GM12892 (cell line): ENCODE measurements around the gene PIK3R5.

ENCODE experiments used
- DNase-seq: peaks from one replicate; pipeline ENCODE4 v3.0.0; 2011; ENCODE audit not compliant: insufficient read length
- FAIRE-seq: peaks from 2 replicates; lab custom pipeline; 2011; peaks lifted over from hg19 to GRCh38; lab: Jason Lieb, UNC
- POLR2A ChIP-seq: IDR thresholded peaks from 2 replicates; pipeline ENCODE4 v1.6.1; 2011; ENCODE audit warnings: low read depth, low read length, control low read depth
- POLR2AphosphoS5 ChIP-seq: IDR thresholded peaks from 2 replicates; pipeline ENCODE4 v1.6.1; 2011; ENCODE audit warnings: low read depth, low read length, control low read depth
- TAF1 ChIP-seq: IDR thresholded peaks from 2 replicates; pipeline ENCODE4 v1.6.1; 2011; ENCODE audit warnings: low read depth, mild to moderate bottlenecking, control low read depth, low read length, borderline replicate concordance

Gene PIK3R5

DNA sequence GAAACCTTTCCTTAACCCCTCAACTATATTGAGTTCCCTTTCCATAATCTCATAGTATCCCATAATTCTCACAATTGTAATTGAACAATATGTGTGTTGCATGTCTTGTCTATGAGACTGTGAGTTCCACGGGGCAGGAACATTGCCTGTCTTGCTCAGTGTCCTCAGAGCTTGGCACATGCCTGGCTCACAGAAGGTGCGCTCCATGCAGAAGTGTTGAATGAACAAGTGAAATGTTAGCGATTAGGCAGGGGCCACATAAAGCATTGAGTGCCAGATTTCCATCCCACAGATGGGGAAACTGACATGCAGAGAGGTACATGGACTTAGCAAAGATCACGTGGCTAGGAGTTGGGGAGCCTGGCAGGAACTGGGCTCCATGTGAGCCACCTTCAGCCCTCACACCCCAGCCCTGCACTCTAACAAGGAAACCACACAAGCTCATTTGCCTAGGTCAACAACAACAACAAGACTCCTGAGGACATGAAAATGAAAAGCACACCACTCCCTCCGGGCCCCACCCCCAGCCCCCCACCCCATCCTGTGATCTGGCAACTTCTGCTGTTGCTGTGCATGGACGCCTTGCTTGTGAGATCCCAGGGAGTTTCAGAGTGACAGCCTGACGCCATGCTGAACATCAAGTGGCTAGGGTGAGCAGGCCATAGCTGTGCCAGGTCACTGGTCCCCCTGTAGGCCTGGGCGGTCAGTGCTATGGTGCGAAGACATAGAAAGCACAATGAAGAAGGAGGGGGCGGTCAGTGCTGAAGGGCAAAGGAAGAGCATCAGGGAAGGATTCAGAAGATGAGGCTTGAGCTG lies 5.0 kb downstream of the PIK3R5 start:
- peak; percentile 67 for FAIRE-seq
- DNase-seq, result no peak
- TF ChIP-seq POLR2AphosphoS5 (no peak), POLR2A (no peak), TAF1 (no peak)

DNA sequence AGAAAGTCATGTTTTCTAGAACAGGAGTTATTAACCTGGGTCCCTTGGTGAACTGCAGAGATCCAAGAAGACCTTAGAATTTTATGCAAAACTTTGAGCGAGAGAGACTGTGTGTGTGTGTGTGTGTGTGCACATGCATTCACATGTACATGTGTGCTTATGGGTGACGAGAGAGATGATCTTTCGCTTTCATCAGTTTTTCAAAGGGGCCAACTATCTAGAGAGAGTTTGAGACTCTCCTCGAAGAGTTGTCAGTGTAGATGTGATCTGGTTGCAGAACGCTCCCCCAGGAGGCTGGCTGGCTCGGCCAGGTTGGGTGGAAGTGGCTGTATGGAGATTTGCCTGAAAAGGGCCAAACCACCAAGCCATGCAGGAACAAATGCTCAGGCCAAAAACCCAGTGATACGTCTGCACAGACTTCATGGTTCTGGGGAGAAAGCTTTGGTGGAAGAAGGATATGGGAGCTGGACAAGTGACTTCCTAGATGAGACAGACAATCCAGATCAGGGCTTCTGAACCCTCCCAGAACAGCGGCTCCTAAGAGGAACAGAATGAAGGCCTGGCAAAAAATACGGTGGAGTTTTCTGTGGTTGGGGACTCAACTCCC lies 6.1 kb downstream of the PIK3R5 start:
- TF ChIP-seq POLR2AphosphoS5, result no peak
- no peak for TF ChIP-seq TAF1
- no peak for TF ChIP-seq POLR2A
- no peak for DNase-seq
- no peak for FAIRE-seq

DNA sequence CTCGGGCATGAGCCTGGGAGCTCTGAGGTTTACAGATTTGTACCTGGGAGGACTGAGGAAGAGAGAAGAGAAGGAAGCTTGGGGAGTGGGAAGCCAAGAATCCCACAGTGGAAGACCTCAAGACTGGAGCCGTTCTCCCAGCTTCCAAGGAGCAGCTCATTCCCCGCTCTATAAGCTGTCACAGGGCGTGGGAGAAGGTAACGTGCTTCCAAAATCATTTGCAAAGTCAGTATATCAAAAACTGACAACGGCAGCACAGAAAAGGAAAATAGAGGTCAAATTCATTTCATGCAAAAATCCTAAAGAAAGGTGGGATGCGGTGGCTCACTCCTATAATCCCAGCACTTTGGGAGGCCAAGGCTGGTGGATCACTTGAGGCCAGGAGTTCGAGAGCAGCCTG lies 7.8 kb downstream of the PIK3R5 start:
- no peak for FAIRE-seq

DNA sequence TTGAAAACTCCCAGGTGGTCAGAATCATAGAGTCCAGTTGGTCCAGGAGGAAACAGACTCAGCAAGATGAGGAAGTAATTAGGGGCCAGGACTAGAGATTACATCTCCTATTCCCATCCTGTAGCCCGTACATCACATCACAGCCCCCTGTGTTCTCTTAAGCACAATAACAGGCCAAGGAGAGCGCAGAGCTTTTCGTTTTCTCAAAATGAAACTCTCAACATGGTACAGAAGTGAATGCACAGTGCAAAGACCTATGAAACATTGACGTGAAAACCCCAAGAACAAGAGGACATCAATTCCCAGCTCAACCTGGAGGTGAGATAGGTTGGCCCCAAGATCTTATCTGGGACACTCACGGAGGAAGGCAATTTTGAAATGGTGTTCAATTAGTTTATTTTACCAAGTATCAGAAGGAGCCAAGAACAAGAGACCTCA lies 9.0 kb downstream of the PIK3R5 start:
- no peak for DNase-seq
- FAIRE-seq, result peak; percentile 100
- TF ChIP-seq POLR2AphosphoS5 (peak; percentile 48; the same call in 1 of the 2 replicates), TAF1 (no peak)

More for the DNA sequence above, 7.8 kb downstream of the PIK3R5 start:
- DNase-seq, result no peak
- TF ChIP-seq POLR2A, result no peak
- TF ChIP-seq TAF1, result no peak
- no peak for TF ChIP-seq POLR2AphosphoS5

DNA sequence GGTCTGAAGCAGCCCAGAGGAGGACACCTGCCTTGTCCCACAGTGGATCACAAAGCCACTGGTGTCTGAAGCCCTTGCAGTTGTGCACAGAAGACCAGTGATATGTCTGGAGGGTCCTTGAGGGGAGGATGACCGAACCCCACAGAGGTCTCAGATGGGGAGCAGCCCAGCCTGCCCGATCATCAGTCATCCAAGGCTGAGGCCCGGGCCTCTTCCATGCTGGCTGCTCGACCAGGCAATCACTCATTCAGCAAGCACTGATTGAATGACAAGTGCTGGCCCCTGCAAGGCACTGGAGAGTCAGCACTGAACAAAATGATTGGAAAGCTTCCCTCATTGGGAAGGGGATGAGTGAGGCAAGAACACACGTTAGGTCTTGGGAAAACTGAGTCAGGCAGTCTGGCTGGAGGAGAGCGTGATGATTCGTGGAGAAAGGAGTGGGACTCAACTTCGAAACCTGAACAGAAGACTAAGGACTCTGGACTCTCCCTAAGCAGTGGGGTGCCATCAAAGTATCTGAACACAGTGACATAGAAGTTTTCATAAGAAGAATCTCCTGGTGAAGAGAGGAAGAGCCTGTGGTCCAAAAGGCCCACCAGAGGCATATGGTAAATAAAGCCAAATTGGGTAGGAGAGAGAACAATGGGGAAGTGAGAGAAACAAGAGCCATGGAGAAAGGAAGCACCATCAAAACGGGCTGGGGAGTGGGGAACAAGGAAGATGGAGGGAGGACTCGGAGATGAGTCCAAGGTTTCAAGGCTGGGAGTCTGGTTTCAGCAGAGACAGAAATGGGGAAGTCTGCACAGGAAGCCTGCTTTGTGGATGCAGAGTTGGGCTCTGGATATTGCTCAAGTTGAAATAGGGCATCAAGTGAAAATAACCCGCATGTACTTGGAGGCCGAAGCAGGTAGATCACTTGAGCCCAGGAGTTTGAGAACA lies 10.2 kb downstream of the PIK3R5 start:
- DNase-seq, result no peak
- TF ChIP-seq TAF1, result no peak
- TF ChIP-seq POLR2A, result peak; percentile 32
- FAIRE-seq, result peak; percentile 68

DNA sequence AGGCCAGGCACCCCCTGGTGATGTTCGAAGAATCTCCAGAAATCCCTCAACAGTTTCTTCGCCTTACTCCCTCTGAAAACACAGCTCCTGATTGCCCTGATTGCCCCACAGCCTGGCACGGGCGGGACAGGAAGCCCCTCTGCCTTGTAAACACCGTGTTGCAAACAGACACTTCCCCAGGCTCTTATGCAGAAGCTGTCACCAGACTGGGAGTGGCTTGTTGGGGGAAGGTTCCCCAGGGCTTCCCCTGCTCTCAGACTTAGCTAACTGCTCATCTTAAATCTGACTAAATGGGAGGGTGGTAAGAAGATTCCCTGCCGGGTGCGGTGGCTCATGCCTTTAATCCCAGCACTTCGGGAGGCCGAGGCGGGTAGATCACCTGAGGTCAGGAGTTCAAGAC lies 11.2 kb downstream of the PIK3R5 start:
- FAIRE-seq (peak; percentile 97), DNase-seq (no peak)
- TF ChIP-seq POLR2A (peak; percentile 36; the same call in 1 of the 2 replicates), TAF1 (no peak)

DNA sequence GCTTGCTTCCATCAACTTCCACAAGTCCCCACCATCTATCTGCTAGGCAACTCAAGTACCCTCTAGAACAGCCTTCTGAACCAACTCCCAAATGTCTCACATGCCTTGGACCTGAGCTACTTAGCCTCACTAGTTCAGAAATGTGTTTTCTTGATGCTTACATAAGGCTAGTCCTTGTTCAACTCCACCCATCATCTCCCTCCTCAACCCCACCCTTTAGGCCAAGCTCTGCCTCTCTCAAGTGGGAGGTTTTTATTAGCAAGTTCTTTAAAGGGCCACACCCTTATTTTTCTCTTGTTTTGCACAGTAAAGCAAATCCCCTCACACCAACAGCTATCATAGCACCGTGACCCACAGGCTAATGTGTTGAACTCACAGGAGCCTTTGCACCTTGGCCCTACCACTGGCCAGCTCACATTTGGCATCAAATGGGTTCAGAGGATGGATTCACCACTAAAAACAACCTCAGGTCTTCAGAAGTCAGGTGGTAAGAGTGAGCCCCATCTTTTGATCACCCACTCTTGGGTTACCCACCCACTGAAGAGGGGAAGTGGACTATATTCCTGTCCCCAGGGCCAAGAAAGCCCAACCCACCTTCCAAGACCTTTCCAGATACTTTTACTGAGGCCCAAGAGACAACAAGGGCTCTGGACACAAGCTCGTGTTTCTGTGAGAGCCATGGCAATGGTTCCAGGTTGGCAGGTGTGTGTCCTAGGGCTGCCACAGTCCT lies 12.2 kb downstream of the PIK3R5 start:
- no peak for DNase-seq
- no peak for TF ChIP-seq POLR2AphosphoS5
- peak; percentile 58 for FAIRE-seq

DNA sequence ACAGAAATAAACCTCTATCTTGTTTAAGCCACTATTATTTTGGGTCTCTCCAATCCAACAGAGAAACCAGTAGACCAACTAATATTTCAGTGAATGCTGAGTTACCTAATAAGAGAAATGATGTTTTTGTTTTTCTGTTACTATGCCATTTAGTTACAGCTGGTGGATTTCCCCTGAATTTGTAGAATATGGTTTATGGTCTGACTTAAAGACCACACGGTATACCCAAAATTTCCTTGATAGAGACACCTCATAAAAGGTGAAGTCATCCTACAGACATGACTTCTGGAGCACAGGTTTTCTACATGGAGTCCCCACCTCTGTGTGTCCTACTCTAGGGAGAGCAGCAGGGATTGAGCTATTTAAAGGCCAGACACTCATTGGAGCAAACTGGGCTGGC lies 13.3 kb downstream of the PIK3R5 start:
- DNase-seq (no peak), FAIRE-seq (no peak)
- TF ChIP-seq TAF1 (no peak), POLR2A (no peak), POLR2AphosphoS5 (no peak)

DNA sequence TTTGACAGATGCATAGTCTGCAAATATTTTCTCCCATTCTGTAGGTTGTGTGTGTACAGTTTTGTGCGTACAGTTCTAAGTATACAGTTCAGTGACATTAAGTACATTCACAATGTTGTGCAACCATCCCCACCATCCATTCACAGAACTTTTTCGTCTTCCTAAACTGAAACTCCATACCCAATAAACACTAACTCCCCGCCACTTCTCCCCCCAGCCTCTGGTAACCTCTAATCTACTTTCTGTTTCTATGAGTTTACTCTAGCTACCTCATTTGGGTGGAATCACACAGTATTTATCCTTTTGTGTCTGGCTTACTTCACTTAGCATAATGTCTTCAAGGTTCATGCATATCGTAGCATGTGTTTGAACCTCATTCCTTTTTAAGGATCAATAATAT lies 14.3 kb downstream of the PIK3R5 start:
- peak; percentile 36 for FAIRE-seq
- TF ChIP-seq POLR2AphosphoS5 (no peak), POLR2A (no peak), TAF1 (no peak)
- DNase-seq, result no peak

DNA sequence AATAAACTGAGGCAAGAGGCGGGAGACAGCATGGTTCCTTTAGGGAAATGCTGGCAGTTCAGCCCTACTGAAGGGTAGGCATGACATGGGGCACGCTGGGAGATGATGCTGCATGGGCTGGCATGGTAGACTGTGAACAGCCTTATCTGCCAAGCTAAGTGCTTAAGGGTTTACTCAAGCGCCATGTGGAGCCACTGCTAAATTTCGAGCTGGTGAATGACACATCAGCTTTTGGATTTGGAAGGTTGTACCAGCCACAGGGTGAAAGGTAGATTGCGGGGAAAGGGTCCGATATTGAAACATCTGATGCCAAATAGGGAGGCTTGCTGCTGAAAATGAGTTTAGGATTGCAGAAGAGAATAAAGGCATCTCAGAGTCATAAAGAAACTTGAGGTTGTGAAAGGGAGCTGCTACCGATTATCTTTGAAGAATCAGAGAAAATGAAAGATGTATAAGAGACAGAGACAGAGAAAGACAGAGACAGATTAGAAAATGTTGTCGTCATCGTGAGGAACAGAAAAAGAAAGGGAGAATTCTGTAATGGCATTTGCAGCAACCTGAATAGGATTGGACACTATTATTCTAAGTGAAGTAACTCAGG lies 16.3 kb downstream of the PIK3R5 start:
- no peak for TF ChIP-seq POLR2A
- no peak for TF ChIP-seq POLR2AphosphoS5
- no peak for TF ChIP-seq TAF1
- DNase-seq (no peak), FAIRE-seq (peak; percentile 94)

DNA sequence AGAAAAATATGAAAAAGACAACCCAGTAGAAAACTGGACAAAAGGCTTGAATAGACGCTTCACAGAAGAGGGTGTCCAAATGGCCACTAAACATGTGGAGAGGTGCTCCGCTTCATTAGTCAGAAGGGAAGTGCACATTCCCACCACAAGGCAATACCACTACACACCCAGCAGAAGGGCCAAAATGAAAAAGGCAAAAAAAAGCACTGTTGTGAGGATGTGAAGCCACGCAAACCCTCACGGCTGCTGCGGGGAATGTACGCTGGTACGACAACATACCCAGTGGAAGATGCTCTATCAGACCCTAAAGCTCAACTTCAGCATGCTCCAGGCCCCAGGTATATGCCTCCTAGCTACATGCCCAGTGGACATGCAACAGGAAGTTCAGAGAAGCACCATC lies 17.0 kb downstream of the PIK3R5 start:
- TF ChIP-seq POLR2AphosphoS5, result no peak
- no peak for TF ChIP-seq TAF1
- no peak for TF ChIP-seq POLR2A
- FAIRE-seq (peak; percentile 70), DNase-seq (no peak)
